ENCODE measurements around the gene CRYBG1. TPM values are rescaled to one million over a fixed set of nuclear protein-coding genes. Genes with fewer than 3 reads are reported as not detected.

The CRYBG1 gene
- total RNA-seq, 4 donors from 2014 or later = 102 to 127 (median 125) TPM

DNA sequence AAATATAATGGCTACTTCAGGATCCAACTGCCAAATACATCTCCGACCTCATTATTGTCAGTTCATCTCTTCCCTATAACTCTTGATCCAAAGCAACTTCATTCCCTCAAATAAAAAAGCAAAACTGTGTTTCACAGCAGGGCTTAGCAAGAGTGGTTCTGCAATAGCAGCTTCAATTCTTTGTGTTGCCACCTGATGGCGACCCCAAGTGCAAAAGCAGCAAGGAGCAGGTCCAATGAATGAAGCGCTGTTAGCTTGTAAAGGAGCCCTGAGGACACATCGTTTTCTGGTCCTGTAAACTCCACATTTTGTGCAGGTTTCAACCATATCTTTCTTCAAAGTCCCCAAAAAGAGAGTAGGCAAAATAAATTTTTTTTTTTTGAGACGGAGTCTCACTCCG is 249.2 kb downstream of the CRYBG1 start:
- TF ChIP-seq CTCF (IDR thresholded peaks at IDR 0.05) = no peak
- H3K4me3 ChIP-seq (ENCODE audit: low read depth, poor library complexity, severe bottlenecking) = no peak overlapping the region
- no peak for DNase-seq (ENCODE audit: low spot score in 2 of 2)
- intact Hi-C loops (cut with DNase I; ENCODE audit: low total_unique reads) = loop anchor here (10.0 kb wide), 2 partner anchors 365 to 1585 kb away; partner anchors contain the start of gene CD24
- whole genome bisulfite sequencing, 2 donors = 67 to 75% methylated on average over 6 of the region's 6 CpGs

DNA sequence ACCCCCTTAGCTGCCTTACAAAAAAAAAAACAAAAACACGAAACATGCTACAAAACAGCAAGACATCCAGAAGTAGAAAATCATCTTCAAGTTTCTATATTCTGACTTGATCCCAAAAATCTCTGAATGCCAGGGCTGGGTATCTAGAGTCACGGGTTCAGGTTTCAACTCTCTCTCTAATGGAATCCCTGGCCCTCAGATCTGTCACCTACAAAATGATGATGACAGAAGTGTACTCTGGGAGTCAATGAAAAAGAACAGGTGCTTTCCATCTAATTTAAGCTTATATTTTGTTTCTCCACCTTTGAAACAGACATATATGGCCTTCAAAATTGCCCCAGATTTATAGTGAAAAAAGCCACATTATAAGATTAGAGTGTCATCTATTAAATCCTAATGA is 250.5 kb downstream of the CRYBG1 start:
- TF ChIP-seq CTCF (IDR thresholded peaks at IDR 0.05) (no peak), POLR2A (IDR thresholded peaks at IDR 0.05) (no peak)
- DNase-seq (ENCODE audit: low spot score in 2 of 2) = no peak
- H3K4me3 ChIP-seq (ENCODE audit: low read depth, poor library complexity, severe bottlenecking) = no peak overlapping the region
- intact Hi-C loops (cut with DNase I; ENCODE audit: low total_unique reads) = loop anchor here (10.0 kb wide), 2 partner anchors 364 to 1584 kb away; partner anchors contain the start of gene CD24
- 87 to 100% methylated on average over 2 of the region's 2 CpGs for WGBS, 2 donors

DNA sequence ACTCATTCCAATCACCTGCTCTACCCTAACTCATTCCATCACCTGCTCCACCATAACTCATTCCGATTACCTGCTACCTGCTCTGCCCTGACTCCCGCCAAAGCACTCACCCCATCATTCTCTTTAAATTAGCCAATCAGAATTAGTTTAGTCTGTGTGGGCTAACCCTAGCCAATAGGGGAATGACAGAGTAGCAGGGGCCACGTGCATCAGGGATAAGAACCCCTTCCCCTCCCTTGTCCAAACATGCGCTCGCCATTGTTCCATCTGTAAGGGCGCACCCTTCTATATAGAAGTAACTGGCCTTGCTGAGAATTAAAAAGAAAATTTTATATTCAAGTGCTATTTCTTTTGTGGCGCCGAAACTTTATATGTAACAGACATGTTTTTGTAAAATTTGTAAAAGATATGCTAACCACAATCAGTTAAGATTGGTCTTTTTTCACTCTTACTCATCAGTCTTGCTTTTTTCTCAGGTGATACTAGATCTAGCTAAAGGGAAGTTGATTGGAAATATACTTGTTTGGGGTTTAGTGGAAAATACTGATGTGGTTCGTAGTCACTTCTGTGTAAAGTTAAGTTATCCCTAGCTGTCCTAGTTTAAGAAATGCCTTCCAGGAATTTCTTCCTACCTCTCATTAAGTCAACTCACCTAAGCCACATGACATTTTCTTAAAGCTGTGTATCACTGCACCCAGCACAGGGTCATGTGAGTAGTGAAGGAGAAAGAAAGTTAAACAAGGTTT is 252.3 kb downstream of the CRYBG1 start:
- intact Hi-C loops (cut with DNase I; ENCODE audit: low total_unique reads) = loop anchor here (10.0 kb wide), 2 partner anchors 362 to 1582 kb away; partner anchors contain the start of gene CD24
- 93 to 95% methylated on average over 9 of the region's 9 CpGs for WGBS, 2 donors
- no peak for TF ChIP-seq POLR2A (IDR thresholded peaks at IDR 0.05)
- TF ChIP-seq CTCF (IDR thresholded peaks at IDR 0.05) = no peak
- DNase-seq (ENCODE audit: low spot score in 2 of 2) = no peak
- no peak overlapping the region for H3K4me3 ChIP-seq (ENCODE audit: low read depth, poor library complexity, severe bottlenecking)

- DNase-seq (ENCODE audit: low spot score in 2 of 2) = no peak
- no peak for TF ChIP-seq POLR2A (IDR thresholded peaks at IDR 0.05)
- TF ChIP-seq CTCF (IDR thresholded peaks at IDR 0.05) = no peak
- 86 to 95% methylated on average over 1 of the region's 1 CpG for WGBS, 2 donors
- intact Hi-C loops (cut with DNase I; ENCODE audit: low total_unique reads) = loop anchor here (10.0 kb wide), 2 partner anchors 361 to 1581 kb away; partner anchors contain the start of gene CD24
- no peak overlapping the region for H3K4me3 ChIP-seq (ENCODE audit: low read depth, poor library complexity, severe bottlenecking)
These were observed 253.1 kb downstream of the CRYBG1 start for GRCh38 chr6:106613590-106613989.

DNA sequence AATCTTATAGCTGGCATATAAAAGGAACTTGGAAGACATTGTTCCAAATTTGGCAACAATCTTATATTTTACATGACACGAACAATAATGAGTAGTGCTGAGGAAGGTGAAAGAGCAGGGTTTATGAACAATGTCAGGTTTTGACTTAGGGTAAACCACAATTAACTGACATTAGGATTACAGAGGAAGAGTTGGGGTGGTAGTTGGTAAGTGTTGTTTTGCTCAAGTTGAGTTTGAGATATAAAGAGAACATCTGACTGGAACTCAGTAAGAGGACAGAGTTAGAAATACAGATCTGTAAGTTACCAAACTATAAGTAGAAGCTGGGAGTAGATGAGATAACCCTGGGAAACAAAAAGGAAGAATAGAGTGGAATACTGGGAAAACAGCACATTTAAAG is 253.6 kb downstream of the CRYBG1 start:
- no peak for DNase-seq (ENCODE audit: low spot score in 2 of 2)
- H3K4me3 ChIP-seq (ENCODE audit: low read depth, poor library complexity, severe bottlenecking) = no peak overlapping the region
- intact Hi-C loops (cut with DNase I; ENCODE audit: low total_unique reads) = loop anchor here (10.0 kb wide), 2 partner anchors 361 to 1581 kb away; partner anchors contain the start of gene CD24
- WGBS, 2 donors = 67 to 76% methylated on average over 1 of the region's 1 CpG
- TF ChIP-seq CTCF (IDR thresholded peaks at IDR 0.05) (no peak), POLR2A (IDR thresholded peaks at IDR 0.05) (no peak)

All from lower leg skin (tissue), 4 donors.